Measurements from ENCODE around the gene FGD4.

Gene FGD4

DNA sequence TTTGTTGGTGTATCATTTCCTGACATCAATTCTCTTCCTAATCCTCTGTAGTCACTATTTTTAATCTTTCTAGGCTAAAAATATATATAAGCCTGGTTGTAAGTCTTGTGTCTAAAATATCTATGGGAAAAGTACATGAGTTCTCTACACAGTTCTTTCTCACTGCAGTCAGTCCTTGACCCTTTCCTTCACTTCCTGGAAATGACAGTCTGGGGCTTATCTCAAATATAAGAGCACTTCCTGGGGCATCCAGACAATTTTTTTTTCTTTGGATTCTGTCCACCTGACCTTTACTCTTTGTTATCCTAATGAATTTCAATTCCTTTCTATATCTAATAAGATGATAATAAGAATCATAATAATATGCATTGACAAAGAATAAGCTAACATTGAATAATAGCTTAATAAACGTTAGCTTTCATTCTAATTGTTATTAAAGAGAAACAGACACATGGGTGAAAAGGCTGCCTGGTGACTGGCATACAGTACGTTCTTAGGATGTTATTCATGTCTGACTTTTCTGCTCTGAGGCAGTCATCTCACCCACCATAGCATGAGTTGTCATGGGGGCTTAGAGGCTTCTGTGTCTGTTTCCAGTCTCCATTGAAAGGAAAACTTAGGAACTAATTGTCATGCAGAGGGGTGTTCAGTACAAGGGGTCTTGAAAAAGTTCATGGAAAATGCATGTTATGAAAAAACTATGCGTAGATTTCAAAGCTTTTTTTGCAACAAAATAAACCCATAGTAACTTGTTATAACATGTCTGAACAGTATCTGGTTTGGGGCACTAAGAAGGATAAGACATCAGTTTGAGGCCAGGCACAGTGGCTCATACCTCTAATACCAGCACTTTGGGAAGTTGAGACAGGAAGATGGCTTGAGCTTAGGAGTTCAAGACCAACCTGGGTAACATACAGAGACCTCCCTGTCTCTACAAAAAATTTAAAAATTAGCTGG, 213.6 kb downstream of the FGD4 start:
- no peak overlapping the region for H3K4me3 ChIP-seq (replicated peaks; ENCODE audit: insufficient read depth, low read length)
- no peak for DNase-seq (ENCODE audit: low read depth in 1 of 2, low spot score in 1 of 2)
- no peak overlapping the region for H3K27ac ChIP-seq (replicated peaks)
- TF ChIP-seq GABPA (IDR thresholded peaks at IDR 0.05; ENCODE audit: low read depth) (no peak), REST (IDR thresholded peaks at IDR 0.05; ENCODE audit: insufficient replicate concordance, low read depth) (no peak), POLR2AphosphoS5 (IDR thresholded peaks at IDR 0.05; ENCODE audit: low read depth) (no peak), SPI1 (IDR thresholded peaks at IDR 0.05; ENCODE audit: borderline replicate concordance, low read depth) (no peak), CTCF (IDR thresholded peaks at IDR 0.05; ENCODE audit: insufficient read depth, low read length) (no peak)
- no peaks in the 10 kb centered on the region for H3K27me3 ChIP-seq (ENCODE audit: insufficient read depth, poor library complexity, severe bottlenecking)

GRCh38 chr12:32615441-32615840, 216.1 kb downstream of the FGD4 start:
- no peak overlapping the region for H3K27ac ChIP-seq (replicated peaks)
- TF ChIP-seq POLR2AphosphoS5 (IDR thresholded peaks at IDR 0.05; ENCODE audit: low read depth), result no peak
- no peak for TF ChIP-seq GABPA (IDR thresholded peaks at IDR 0.05; ENCODE audit: low read depth)
- no peak for DNase-seq (ENCODE audit: low read depth in 1 of 2, low spot score in 1 of 2)
- H3K4me3 ChIP-seq (replicated peaks; ENCODE audit: insufficient read depth, low read length), result no peak overlapping the region
- no peaks in the 10 kb centered on the region for H3K27me3 ChIP-seq (ENCODE audit: insufficient read depth, poor library complexity, severe bottlenecking)

- no peak for DNase-seq (ENCODE audit: low read depth in 1 of 2, low spot score in 1 of 2)
- Histone ChIP-seq H3K4me3 (replicated peaks; ENCODE audit: insufficient read depth, low read length) (no peak overlapping the region), H3K27ac (replicated peaks) (no peak overlapping the region), H3K27me3 (ENCODE audit: insufficient read depth, poor library complexity, severe bottlenecking) (no peaks in the 10 kb centered on the region)
- TF ChIP-seq CTCF (IDR thresholded peaks at IDR 0.05; ENCODE audit: insufficient read depth, low read length) (no peak), GABPA (IDR thresholded peaks at IDR 0.05; ENCODE audit: low read depth) (no peak), SPI1 (IDR thresholded peaks at IDR 0.05; ENCODE audit: borderline replicate concordance, low read depth) (no peak), POLR2AphosphoS5 (IDR thresholded peaks at IDR 0.05; ENCODE audit: low read depth) (no peak), REST (IDR thresholded peaks at IDR 0.05; ENCODE audit: insufficient replicate concordance, low read depth) (no peak)
Measured at GRCh38 chr12:32617534-32617933, 218.2 kb downstream of the FGD4 start.

GRCh38 chr12:32618115-32618514, 218.8 kb downstream of the FGD4 start:
- Histone ChIP-seq H3K4me3 (replicated peaks; ENCODE audit: insufficient read depth, low read length) (no peak overlapping the region), H3K27ac (replicated peaks) (no peak overlapping the region), H3K27me3 (ENCODE audit: insufficient read depth, poor library complexity, severe bottlenecking) (no peaks in the 10 kb centered on the region)
- TF ChIP-seq POLR2AphosphoS5 (IDR thresholded peaks at IDR 0.05; ENCODE audit: low read depth) (no peak), SPI1 (IDR thresholded peaks at IDR 0.05; ENCODE audit: borderline replicate concordance, low read depth) (no peak), CTCF (IDR thresholded peaks at IDR 0.05; ENCODE audit: insufficient read depth, low read length) (no peak)
- DNase-seq (ENCODE audit: low read depth in 1 of 2, low spot score in 1 of 2), result no peak

All from HL-60 (cell line).